Stimulated activated CD8-positive, alpha-beta memory T cell treated with anti-CD3 and anti-CD28 coated beads, Interleukin-4, amount 100 ng/mL, for 48 hours (primary cell): ENCODE data around the gene RAB31.

Experiments used
- DNase-seq: peaks from one replicate; pipeline ENCODE4 v3.0.0-alpha.2; 2020

The RAB31 gene

DNA sequence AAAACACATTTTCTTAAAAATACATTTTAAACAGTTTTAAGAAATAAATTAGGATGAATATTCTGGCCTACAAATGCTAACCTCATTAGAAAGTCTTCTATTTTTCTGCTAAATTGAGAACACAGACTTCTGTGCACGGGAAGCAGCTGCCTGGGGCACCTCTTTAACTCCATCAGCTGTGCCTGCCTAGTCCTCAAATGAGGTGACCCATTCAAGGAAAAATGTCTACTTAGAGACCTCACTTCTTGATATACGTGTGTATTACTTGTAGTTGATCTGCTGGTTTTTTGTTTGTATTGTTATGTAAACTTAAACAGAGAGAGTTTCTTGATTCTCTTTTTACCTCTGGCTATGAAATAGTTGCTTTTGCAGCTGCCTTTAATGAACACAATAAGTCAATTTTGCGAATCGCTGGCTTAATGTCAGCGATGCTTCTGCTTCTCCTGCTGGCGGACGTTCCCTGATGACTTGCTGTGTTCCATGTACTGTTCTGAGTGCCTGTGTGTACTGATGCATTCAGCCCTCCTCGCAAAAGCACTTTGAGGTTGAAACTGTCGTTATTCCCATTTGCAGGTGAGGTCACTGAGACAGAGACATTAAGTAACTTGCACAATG, 88.9 kb downstream of the RAB31 start:
- no peak for DNase-seq

- no peak for DNase-seq
Observed at GRCh38 chr18:9802175-9803062, 94.3 kb downstream of the RAB31 start.

DNA sequence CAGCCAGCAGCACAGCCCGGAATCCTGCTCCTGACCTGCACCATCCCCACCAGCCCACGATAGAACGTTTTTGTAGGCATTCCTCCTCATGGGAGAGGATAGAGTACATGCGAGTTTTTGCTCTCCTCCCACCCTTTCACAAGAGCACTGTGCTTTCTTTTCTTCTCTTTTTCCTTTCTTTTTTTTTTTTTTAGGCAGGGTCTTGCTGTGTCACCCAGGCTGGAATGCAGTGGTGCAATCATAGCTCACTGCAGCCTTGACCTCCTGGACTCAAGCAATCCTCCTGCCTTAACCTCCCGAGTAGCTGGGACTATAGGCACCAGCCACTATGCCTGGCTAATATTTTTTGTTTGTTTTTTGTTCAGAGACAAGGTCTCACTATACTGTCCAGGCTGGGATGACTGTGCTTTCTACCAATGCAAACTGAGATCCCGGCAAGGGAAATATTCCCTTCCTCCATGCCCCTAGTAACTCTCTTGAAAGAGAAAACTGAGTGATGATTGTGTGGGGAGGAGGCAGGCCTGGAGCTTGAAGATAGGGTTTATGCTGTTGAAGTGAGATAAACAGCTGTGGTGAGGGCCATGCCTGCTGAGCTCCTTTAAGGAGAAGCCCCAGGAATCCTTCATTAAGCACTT, 95.1 kb downstream of the RAB31 start:
- DNase-seq = no peak

- no peak for DNase-seq
Observed at GRCh38 chr18:9803698-9804516, 95.8 kb downstream of the RAB31 start.

DNA sequence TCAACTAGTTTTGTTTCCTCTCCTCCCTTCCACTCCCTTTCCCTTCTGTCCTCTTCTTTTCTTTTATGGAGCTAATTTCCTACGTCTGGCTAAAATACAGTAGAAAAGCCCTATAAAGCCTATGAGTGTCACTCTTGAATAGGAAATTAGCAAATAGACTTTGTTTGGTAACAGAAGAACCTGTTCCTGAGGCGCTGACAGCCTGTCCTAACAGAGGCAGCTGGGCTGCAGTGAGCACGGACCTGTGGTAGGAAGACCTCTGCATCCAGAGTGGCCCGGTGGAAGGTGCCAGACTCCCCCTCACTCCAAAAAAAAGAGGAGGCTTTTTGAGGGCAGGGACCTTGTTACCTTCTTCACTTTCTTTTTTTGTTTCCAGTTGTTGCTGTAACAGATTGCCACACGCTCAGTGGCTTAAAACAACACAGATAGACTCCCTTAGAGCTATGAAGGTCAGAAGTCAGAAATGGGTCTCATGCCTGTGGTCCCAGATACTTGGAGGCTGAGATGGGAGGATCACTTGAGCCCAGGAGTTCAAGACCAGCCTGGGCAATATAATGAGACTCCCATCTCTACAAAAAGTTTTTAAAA, 96.5 kb downstream of the RAB31 start:
- DNase-seq = no peak

GRCh38 chr18:9806905-9807304, 98.8 kb downstream of the RAB31 start:
- no peak for DNase-seq

DNA sequence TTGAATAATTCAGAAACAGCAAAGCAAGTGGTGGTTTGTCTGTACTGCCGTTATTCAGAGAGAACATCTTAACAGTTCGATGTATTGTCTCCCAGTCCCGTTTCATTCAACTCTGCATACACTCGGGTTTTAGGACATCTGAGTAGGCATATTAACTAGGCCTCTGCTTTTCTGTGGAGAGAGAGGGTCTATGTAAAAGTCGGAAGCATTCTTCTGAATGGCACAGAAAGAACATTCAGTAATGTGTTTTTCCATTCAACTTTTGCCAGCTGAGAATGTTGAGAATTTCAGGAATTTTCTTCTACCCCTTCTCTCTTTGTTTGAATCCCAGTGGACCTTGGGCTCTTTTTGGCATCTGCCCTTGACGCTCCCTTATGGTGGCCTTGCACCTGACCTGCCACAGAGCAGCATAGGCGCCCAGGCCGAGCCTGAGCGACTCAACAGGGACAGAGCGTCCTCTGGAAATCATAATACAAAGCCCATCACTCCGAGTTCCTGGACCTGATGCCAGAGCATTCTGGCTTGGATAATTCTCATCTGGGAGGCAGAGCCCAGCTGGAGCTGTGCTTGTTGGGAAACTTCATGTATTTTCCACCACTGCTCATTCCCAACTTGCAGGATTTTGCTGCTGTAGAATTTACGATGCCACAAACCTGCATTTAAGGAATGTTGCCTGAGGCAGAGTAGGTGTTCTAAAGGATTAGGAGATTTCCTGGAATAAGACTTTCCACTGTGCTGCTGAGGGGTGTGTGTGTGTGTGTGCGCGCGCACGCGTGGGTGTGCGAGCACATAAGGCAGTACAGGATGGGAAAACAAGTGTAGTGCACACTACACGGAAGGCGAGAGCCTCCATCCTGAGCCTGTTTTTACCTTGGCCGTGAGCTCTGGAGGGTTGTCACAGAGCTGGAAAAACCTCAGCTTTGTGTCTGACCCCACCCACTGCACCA, 100.5 kb downstream of the RAB31 start:
- DNase-seq = no peak

- no peak for DNase-seq
Observed at GRCh38 chr18:9809697-9810096, 101.6 kb downstream of the RAB31 start.

GRCh38 chr18:9810299-9810698, 102.2 kb downstream of the RAB31 start:
- DNase-seq = no peak

GRCh38 chr18:9810994-9811705, 103.0 kb downstream of the RAB31 start:
- no peak for DNase-seq

- DNase-seq = no peak
Observed at GRCh38 chr18:9811978-9812377, 103.9 kb downstream of the RAB31 start.

- no peak for DNase-seq
Observed at GRCh38 chr18:9814431-9814830, 106.3 kb downstream of the RAB31 start.

GRCh38 chr18:9817286-9817685, 109.2 kb downstream of the RAB31 start:
- no peak for DNase-seq

DNA sequence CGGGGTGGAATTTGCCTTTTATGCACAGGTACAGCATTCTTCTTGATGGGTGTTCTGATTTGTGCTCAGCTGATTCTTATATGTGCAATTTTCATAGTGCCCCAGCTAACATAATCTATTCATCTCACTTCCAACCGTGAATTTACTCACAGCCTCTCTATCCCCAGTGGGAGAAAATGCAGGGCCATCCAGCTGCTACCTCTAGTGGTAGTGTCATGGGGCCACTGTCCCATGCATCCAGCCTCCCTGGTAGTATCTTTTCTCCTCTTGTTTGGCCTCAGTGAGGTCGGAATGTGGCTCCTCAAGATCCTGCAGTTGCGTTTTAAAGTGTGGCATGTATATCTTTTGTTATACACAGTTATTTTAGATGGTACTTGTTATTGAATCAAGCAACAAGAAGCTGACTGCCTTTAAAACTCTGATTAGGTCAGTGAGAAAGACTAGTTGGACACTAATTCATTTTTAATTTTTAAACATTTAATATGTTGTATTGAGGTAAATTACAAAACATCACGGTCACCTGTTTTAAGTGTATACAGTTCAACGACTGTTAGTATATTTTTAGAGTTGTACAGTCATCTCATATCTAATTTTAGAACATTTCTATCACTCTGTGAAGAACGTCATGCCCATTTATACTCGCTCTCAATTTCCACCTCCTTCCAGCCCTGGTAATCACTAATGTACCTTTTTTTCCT, 109.8 kb downstream of the RAB31 start:
- no peak for DNase-seq

DNA sequence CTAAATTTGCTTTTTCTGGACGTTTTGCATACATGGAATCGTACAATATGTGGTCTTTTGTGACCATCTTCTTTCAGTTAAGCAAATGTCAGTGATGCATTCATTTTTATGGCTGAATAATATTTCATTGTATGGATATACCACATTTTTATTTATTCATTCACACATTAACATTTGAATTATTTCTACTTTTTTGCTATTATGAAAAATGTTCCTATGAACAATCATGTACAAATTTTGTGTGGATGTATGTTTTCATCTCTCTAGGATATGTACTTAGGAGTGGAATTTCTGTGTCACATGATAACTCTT, 110.3 kb downstream of the RAB31 start:
- DNase-seq = no peak

GRCh38 chr18:9820127-9820526, 112.0 kb downstream of the RAB31 start:
- DNase-seq = no peak

DNA sequence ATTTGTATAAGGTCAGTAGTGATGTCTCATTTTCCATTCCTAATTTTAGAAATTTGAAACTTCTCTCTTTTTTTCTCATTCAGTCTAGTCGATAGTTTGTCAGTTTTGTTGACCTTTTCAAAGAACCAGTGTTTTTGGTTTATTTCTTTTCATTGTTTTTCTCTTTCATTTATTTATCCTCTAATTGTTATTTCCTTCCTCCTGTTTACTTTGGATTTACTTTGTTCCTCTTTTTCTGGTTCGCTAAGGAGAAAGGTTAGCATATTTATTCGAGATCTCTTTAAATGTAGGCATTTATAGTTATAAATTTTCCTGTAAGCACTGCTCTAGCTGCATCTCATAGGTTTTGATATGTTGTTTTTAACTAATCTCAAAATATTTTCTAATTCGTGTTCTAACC, 112.6 kb downstream of the RAB31 start:
- no peak for DNase-seq

GRCh38 chr18:9822587-9823185, 114.6 kb downstream of the RAB31 start:
- no peak for DNase-seq

GRCh38 chr18:9823805-9824473, 115.8 kb downstream of the RAB31 start:
- no peak for DNase-seq
